ENCODE measurements around the gene AGFG2. TPM values are rescaled to one million over a fixed set of nuclear protein-coding genes. Genes with fewer than 3 reads are reported as not detected.

Gene AGFG2, protein sequence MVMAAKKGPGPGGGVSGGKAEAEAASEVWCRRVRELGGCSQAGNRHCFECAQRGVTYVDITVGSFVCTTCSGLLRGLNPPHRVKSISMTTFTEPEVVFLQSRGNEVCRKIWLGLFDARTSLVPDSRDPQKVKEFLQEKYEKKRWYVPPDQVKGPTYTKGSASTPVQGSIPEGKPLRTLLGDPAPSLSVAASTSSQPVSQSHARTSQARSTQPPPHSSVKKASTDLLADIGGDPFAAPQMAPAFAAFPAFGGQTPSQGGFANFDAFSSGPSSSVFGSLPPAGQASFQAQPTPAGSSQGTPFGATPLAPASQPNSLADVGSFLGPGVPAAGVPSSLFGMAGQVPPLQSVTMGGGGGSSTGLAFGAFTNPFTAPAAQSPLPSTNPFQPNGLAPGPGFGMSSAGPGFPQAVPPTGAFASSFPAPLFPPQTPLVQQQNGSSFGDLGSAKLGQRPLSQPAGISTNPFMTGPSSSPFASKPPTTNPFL
- total RNA-seq = 20.5 and 38.2 TPM in 2 replicates

GRCh38 chr7:100538654-100539435, at the start of gene AGFG2:
TSS of gene AGFG2 (plus strand) at chr7:100539203. CDS start at chr7:100539347, 144 bp downstream.

DNA sequence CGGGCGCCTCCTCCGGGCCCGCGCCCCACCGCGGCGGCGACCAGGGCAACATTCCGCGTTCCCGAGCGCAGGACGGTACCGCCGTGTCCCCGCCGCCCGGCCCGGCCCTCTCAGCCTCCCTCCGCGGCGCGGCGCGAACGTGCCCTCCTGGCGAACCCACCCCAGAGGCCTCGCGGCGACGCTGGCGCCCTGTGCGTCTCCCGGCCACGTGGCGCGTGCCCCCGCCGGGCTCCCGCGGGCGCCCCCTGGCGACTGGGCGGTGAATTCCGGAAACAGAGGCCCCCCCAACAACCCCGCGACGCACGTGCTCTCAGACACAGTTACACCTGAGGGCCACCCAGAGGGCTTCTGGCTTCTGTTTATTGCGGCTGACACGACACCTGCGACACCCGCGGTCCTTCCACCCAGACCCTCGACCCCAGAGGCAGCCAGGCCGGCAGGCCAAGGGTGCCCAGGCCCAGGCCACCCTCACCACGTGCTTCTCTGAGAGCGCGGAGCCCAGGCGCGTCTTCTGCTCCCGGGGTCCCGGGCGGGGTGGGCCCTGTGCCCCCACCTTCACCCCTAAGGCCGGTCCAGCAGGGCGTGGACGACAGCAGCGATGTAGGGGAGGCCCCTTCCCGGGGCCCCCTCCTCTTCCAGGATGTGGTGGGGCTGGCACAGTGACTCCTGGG, 34.8 kb downstream of the AGFG2 start, which contains the start of gene SAP25:
Gene SAP25 (minus strand): TSS at position 210 of the 671 bp plus-strand sequence. CDS start 158 bp downstream, at position 52.

DNA sequence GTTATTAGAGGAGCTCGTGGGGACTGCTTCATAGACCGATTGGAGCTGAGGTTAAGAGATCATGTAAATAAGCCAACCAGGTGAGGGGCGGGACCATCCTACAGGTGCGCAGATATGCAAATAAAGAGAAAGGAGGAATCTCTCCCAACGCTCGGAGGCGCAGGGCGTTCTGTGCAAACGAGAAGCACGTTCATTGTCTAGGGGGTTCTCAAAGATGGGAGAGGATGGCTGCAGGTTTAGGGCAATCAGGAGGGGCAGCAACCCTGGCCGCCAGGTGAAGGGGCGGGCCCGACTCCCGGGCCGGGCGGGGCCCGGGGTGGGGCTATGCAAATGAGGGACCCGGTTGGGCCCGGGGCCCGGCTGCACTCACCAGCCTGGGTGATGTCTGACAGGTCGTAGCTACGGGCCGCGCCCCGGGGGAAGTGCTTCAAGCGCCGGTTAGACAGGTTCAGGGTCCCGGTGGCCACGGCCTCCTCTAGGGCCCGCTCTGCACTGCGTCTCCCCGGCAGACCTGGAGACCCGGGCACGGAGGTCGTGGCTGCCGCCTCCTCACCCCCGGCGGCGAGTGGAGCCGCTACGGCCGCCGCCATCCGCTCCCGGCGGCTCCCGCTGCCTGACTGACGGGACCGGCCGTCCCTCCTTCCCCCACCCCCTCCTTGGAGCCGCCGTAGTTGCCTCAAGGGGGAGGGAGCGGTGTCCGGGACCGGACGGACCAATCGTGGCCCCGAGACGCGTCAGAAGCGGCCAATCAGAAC, 46.7 kb downstream of the AGFG2 start, which contains the start of gene LRCH4:
Gene LRCH4 (minus strand): TSS at position 619 of the 755 bp plus-strand sequence. CDS start 29 bp downstream, at position 590.

DNA sequence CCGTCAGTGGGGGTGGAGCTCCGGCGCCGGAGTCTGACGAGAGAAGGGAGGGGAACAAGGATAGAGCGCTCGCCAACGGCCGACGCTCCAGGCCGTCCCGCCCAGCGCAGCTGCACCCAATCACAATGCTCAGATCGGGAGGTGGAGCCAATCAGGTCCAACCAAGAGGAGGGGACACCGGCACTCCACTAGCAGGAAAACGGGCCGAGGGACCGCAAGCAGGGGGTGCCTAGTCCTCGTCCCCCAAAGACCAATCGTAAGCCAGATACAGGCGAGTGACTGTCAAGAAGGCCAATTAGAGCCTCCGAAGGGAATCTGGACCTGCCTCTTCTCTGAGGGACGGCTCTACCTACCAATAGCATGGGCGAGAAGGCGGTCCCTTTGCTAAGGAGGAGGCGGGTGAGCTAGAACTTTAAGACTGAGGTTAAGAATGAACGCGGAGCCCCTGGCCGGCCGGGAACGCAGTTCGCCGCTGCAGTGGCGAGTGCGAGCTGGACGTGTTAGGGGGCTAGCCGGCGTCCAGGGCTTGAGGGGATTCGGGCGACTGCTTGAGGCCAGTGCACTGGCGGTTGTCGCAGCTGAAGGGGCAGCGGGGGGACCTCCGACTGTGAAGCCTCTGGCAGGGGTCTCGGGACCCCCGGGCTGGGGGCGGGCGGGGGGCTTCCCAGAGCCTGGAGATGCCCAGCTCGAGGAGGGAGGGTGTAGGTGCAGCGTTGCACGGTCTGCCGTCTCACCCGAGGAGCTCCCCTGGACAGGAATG, 47.4 kb downstream of the AGFG2 start, which contains the start of gene FBXO24:
Gene FBXO24 (plus strand): TSS at position 63 of the 760 bp plus-strand sequence. CDS start 298 bp downstream, at position 361.

DNA sequence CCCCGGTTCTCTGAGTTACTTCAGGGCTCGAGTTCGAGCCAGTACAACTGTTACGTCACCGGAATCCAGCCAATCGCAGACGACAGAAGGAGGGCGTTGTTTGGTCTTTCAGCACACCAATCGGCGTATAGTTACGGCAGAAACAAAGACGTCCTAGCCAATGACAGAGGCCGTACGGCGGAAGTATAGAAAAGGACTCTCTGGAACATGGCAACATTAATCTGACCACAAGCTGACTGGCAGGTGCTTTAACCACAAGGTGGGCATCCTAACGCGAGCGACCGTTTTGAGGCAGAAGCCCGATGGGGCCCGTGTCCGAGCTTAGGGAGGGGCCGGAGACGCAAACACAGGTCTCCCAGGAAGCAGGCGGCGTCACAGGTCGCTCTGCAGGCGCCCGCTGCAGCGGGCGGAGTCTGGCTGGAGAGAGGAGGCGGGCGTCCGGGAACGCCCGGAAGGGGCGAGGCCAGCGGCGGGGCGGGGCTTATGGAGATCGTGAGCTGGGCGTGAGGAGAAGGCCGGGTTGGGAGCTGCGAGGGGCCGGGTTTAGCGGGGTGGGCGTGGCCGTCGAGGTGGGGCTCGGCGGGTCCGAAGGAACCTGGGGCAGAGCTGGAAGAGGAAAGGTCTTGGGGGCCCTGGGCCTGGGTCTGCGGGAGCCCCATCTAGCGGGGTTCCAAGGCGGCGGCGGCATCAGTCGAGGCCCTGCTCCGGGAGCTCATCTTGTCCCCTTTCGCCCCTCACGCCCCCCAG, 73.2 kb downstream of the AGFG2 start, which contains the start of gene MOSPD3:
Gene MOSPD3 (plus strand): TSS at position 558 of the 747 bp plus-strand sequence. CDS start 252 bp downstream, outside the sequence.

Other genes starting within 250 kb of the AGFG2 start
- gene SPDYE3, start 231.5 kb upstream of the AGFG2 start, total RNA-seq = not detected in 2 replicates
- gene PILRB, start 181.1 kb upstream of the AGFG2 start, total RNA-seq = 6.8 and 12.7 TPM in 2 replicates
- gene PILRA, start 165.7 kb upstream of the AGFG2 start, total RNA-seq = 2.2 and 5.6 TPM in 2 replicates
- gene ZCWPW1, start 110.5 kb upstream of the AGFG2 start, total RNA-seq = 0.58 and 2.4 TPM in 2 replicates
- gene MEPCE, start 109.4 kb upstream of the AGFG2 start, total RNA-seq = 25.7 and 32.7 TPM in 2 replicates
- 23.6 and 33.3 TPM in 2 replicates for gene PPP1R35, start 102.7 kb upstream of the AGFG2 start, total RNA-seq
- 8.4 TPM in 1 of 2 replicates, not detected in the other for gene SPACDR, start 74.9 kb upstream of the AGFG2 start, total RNA-seq
- gene TSC22D4, start 60.0 kb upstream of the AGFG2 start, total RNA-seq = 48.1 and 49.1 TPM in 2 replicates
- 2.6 and 3.4 TPM in 2 replicates for gene NYAP1, start 55.3 kb upstream of the AGFG2 start, total RNA-seq
- 0.93 and 2.4 TPM in 2 replicates for gene SAP25, start 34.7 kb downstream of the AGFG2 start, total RNA-seq
- gene LRCH4, start 46.9 kb downstream of the AGFG2 start, total RNA-seq = 46.8 and 48.4 TPM in 2 replicates
- 0.12 TPM in 1 of 2 replicates, not detected in the other for gene FBXO24, start 47.1 kb downstream of the AGFG2 start, total RNA-seq
- gene PCOLCE, start 63.2 kb downstream of the AGFG2 start, total RNA-seq = 579 and 757 TPM in 2 replicates
- gene MOSPD3, start 73.3 kb downstream of the AGFG2 start, total RNA-seq = 15.6 and 21.6 TPM in 2 replicates
- gene TFR2, start 102.3 kb downstream of the AGFG2 start, total RNA-seq = 0.47 TPM in 1 of 2 replicates, not detected in the other
- gene ACTL6B, start 117.2 kb downstream of the AGFG2 start, total RNA-seq = not detected in 2 replicates
- 201 and 244 TPM in 2 replicates for gene GNB2, start 134.5 kb downstream of the AGFG2 start, total RNA-seq
- 13.8 and 18.6 TPM in 2 replicates for gene GIGYF1, start 155.0 kb downstream of the AGFG2 start, total RNA-seq
- 25.4 and 34.2 TPM in 2 replicates for gene POP7, start 166.9 kb downstream of the AGFG2 start, total RNA-seq
- not detected in 2 replicates for gene EPO, start 181.3 kb downstream of the AGFG2 start, total RNA-seq
- gene ZAN, start 194.4 kb downstream of the AGFG2 start, total RNA-seq = not detected in 2 replicates